Breast epithelium (tissue), 4 donors: ENCODE measurements around the gene EYA3. TPM values are rescaled to one million over a fixed set of nuclear protein-coding genes. Genes with fewer than 3 reads are reported as not detected.

Experiments
- DNase-seq, 2 donors: peaks; one replicate each; pipeline ENCODE4 v3.0.0-alpha.2; 2019; ENCODE audit warnings: low spot score in 2 of 2
- H3K27ac ChIP-seq, 2 donors: fragments of 200-600 bp; sonication (generic) in 1 of 2; one replicate each; pipeline ENCODE4 v1.5.1; 2016 to 2019; ENCODE audit warnings: mild to moderate bottlenecking in 1 of 2
- H3K27me3 ChIP-seq, 2 donors: fragments of 200-600 bp; sonication (generic) in 1 of 2; one replicate each; pipeline versions ENCODE4 v1.5.1 to v1.6.0; 2017 to 2019; ENCODE audit warnings: control low read depth in 1 of 2, mild to moderate bottlenecking in 1 of 2
- H3K36me3 ChIP-seq: fragments of 200-600 bp; one replicate; pipeline ENCODE4 v1.5.1; 2019
- H3K4me1 ChIP-seq, 2 donors: fragments of 200-600 bp; sonication (generic); one replicate each; pipeline ENCODE4 v1.5.1; 2016 to 2019; ENCODE audit warnings: control low read depth in 1 of 2
- H3K4me3 ChIP-seq, 3 donors: fragments of 200-600 bp; sonication (generic); 1 replicate in 2 of 3; 2 replicates in 1 of 3; pipeline ENCODE4 v1.5.1; 2016 to 2019; ENCODE audit warnings: mild to moderate bottlenecking in 3 of 3, moderate library complexity in 2 of 3
- H3K9me3 ChIP-seq, 2 donors: fragments of 200-600 bp; sonication (generic) in 1 of 2; one replicate each; pipeline ENCODE4 v1.5.1; 2016 to 2019; ENCODE audit warnings: control low read depth in 1 of 2
- CTCF ChIP-seq, 3 donors: fragments of 450-650 bp; IDR thresholded peaks; one replicate each; pipeline ENCODE4 v1.5.1; 2016 to 2017; ENCODE audit warnings: antibody characterized with exemption in 3 of 3, mild to moderate bottlenecking in 3 of 3, moderate library complexity in 3 of 3
- POLR2A ChIP-seq: fragments of 450-650 bp; IDR thresholded peaks from one replicate; pipeline ENCODE4 v1.6.1; 2016; ENCODE audit warnings: antibody characterized with exemption, mild to moderate bottlenecking, moderate library complexity
- POLR2AphosphoS5 ChIP-seq, 3 donors: sonication (generic); formaldehyde crosslinking; IDR thresholded peaks; one replicate each; pipeline ENCODE4 v1.6.1; 2017; ENCODE audit warnings: antibody characterized with exemption in 3 of 3
- intact Hi-C: fragments of 100-400 bp; cut with DNase I; formaldehyde crosslinking; loops from one replicate; pipeline ENCODE4 v1.15.1; 2023; ENCODE audit warnings: low total_unique reads
- total RNA-seq, 3 donors: library from RNA; depleted of rRNA; stranded (reverse); fragments of >200 nt; gene quantifications; one replicate each; pipeline ENCODE4 v1.1.0, GENCODE V29; 2016

The EYA3 gene
- total RNA-seq, 3 donors from 2014 or later, result 12.2 to 22.6 (median 18.1) TPM

GRCh38 chr1:28071813-28072212 lies 16.6 kb downstream of the EYA3 start:
- H3K27ac ChIP-seq, result no peak overlapping the region
- no peak for TF ChIP-seq POLR2AphosphoS5 (IDR thresholded peaks at IDR 0.05)
- no peak for TF ChIP-seq CTCF (IDR thresholded peaks at IDR 0.05)
- no peak for TF ChIP-seq POLR2A

GRCh38 chr1:28070725-28071593 lies 17.5 kb downstream of the EYA3 start:
- intact Hi-C loops, result no loop called here
- no peaks in the 10 kb centered on the region for H3K9me3 ChIP-seq
- H3K36me3 ChIP-seq, result no peaks in the 10 kb centered on the region
- DNase-seq, result no peak
- no peaks in the 10 kb centered on the region for H3K27me3 ChIP-seq
- H3K4me3 ChIP-seq, result no peak overlapping the region
- H3K27ac ChIP-seq, result no peak overlapping the region
- TF ChIP-seq CTCF (IDR thresholded peaks at IDR 0.05) (no peak), POLR2AphosphoS5 (IDR thresholded peaks at IDR 0.05) (no peak), POLR2A (no peak)
- H3K4me1 ChIP-seq, result no peaks in the 10 kb centered on the region

More at GRCh38 chr1:28071813-28072212, 16.6 kb downstream of the EYA3 start:
- DNase-seq, result no peak
- H3K4me1 ChIP-seq, result no peaks in the 10 kb centered on the region
- H3K27me3 ChIP-seq, result no peaks in the 10 kb centered on the region
- H3K9me3 ChIP-seq, result no peaks in the 10 kb centered on the region
- no peaks in the 10 kb centered on the region for H3K36me3 ChIP-seq
- H3K4me3 ChIP-seq, result no peak overlapping the region
- intact Hi-C loops, result no loop called here

- no peaks in the 10 kb centered on the region for H3K4me1 ChIP-seq
Observed at GRCh38 chr1:28067523-28068090, 20.8 kb downstream of the EYA3 start.

GRCh38 chr1:28066393-28067154 lies 21.8 kb downstream of the EYA3 start:
- H3K9me3 ChIP-seq, result no peaks in the 10 kb centered on the region
- no peak for DNase-seq
- intact Hi-C loops, result no loop called here
- TF ChIP-seq CTCF (IDR thresholded peaks at IDR 0.05) (no peak), POLR2AphosphoS5 (IDR thresholded peaks at IDR 0.05) (no peak), POLR2A (no peak)
- H3K4me1 ChIP-seq, result no peaks in the 10 kb centered on the region
- no peaks in the 10 kb centered on the region for H3K27me3 ChIP-seq
- H3K4me3 ChIP-seq, result no peak overlapping the region
- no peak overlapping the region for H3K27ac ChIP-seq
- H3K36me3 ChIP-seq, result no peaks in the 10 kb centered on the region

More at GRCh38 chr1:28067523-28068090, 20.8 kb downstream of the EYA3 start:
- H3K27me3 ChIP-seq, result no peaks in the 10 kb centered on the region
- no peaks in the 10 kb centered on the region for H3K36me3 ChIP-seq
- no peak for DNase-seq
- intact Hi-C loops, result no loop called here
- no peaks in the 10 kb centered on the region for H3K9me3 ChIP-seq
- TF ChIP-seq POLR2A (no peak), POLR2AphosphoS5 (IDR thresholded peaks at IDR 0.05) (no peak), CTCF (IDR thresholded peaks at IDR 0.05) (no peak)
- H3K4me3 ChIP-seq, result no peak overlapping the region
- no peak overlapping the region for H3K27ac ChIP-seq

- Histone ChIP-seq H3K27me3 (no peaks in the 10 kb centered on the region), H3K36me3 (no peaks in the 10 kb centered on the region), H3K27ac (no peak overlapping the region), H3K4me1 (no peaks in the 10 kb centered on the region), H3K9me3 (no peaks in the 10 kb centered on the region), H3K4me3 (no peak overlapping the region)
- intact Hi-C loops, result no loop called here
- no peak for DNase-seq
- TF ChIP-seq POLR2A (no peak), POLR2AphosphoS5 (IDR thresholded peaks at IDR 0.05) (no peak), CTCF (IDR thresholded peaks at IDR 0.05) (no peak)
Observed at GRCh38 chr1:28064064-28064463, 24.3 kb downstream of the EYA3 start.
